Bone marrow (tissue), 2 donors: Measurements from ENCODE around the gene ATG12.

Source experiments
- DNase-seq, 2 donors: peaks; one replicate each; lab custom pipeline; 2025; lab: John Stamatoyannopoulos, UW

The ATG12 gene

GRCh38 chr5:115807654-115808052 is 33.7 kb downstream of the ATG12 start:
- no peak for DNase-seq

GRCh38 chr5:115806986-115807653 is 34.2 kb downstream of the ATG12 start:
- no peak for DNase-seq

- no peak for DNase-seq
These were observed 39.4 kb downstream of the ATG12 start for GRCh38 chr5:115801984-115802383.

- DNase-seq = no peak
These were observed 40.2 kb downstream of the ATG12 start for GRCh38 chr5:115801152-115801551.

GRCh38 chr5:115800108-115800507 is 41.3 kb downstream of the ATG12 start:
- no peak for DNase-seq

- DNase-seq = no peak
These were observed 43.1 kb downstream of the ATG12 start for GRCh38 chr5:115798252-115798651.

GRCh38 chr5:115796656-115797055 is 44.7 kb downstream of the ATG12 start:
- DNase-seq = no peak

GRCh38 chr5:115795700-115796099 is 45.7 kb downstream of the ATG12 start:
- no peak for DNase-seq

GRCh38 chr5:115788440-115788839 is 52.9 kb downstream of the ATG12 start:
- no peak for DNase-seq

- no peak for DNase-seq
These were observed 53.9 kb downstream of the ATG12 start for GRCh38 chr5:115787426-115787825.

GRCh38 chr5:115785381-115786065 is 55.8 kb downstream of the ATG12 start:
- DNase-seq = no peak

- DNase-seq = no peak
These were observed 62.9 kb downstream of the ATG12 start for GRCh38 chr5:115778417-115778816.
